Transverse colon (tissue), 4 donors: ENCODE results near the gene KRT37. TPM values are rescaled to one million over a fixed set of nuclear protein-coding genes. Genes with fewer than 3 reads are reported as not detected.
"Not testable (repeated sequence)": the region's sequence is repeated elsewhere in the genome, so short reads cannot be mapped to it uniquely, and the experiment has no call there.

Source experiments
- DNase-seq: peaks from one replicate; pipeline ENCODE4 v3.0.0-alpha.2; 2019
- H3K27ac ChIP-seq, 4 donors: fragments of 200-600 bp; sonication (generic); 2 replicates each; pipeline ENCODE4 v1.5.1; 2016 to 2018; ENCODE audit warnings: inconsistent platforms in 4 of 4
- H3K27me3 ChIP-seq: fragments of 200-600 bp; sonication (generic); 2 replicates; pipeline ENCODE4 v1.5.1; 2017; ENCODE audit warnings: inconsistent platforms
- H3K36me3 ChIP-seq, 4 donors: fragments of 200-600 bp; sonication (generic); 2 replicates each; pipeline ENCODE4 v1.5.1; 2017 to 2019; ENCODE audit warnings: inconsistent platforms in 4 of 4
- H3K4me1 ChIP-seq, 4 donors: fragments of 200-600 bp; sonication (generic); 2 replicates each; pipeline ENCODE4 v1.5.1; 2017 to 2020; ENCODE audit warnings: inconsistent platforms in 4 of 4
- H3K4me3 ChIP-seq, 4 donors: fragments of 200-600 bp; sonication (generic); 1 replicate in 1 of 4; 2 replicates in 3 of 4; pipeline versions ENCODE4 v1.5.1 to v1.6.1; 2017 to 2019; ENCODE audit warnings: inconsistent platforms in 4 of 4
- H3K9me3 ChIP-seq, 2 donors: fragments of 200-600 bp; sonication (generic); 2 replicates each; pipeline ENCODE4 v1.5.1; 2017 to 2019; ENCODE audit warnings: inconsistent platforms in 2 of 2
- EP300 ChIP-seq: sonication (generic); formaldehyde crosslinking; IDR thresholded peaks from one replicate; pipeline ENCODE4 v1.6.1; 2017; ENCODE audit warnings: antibody characterized with exemption, low read depth
- POLR2A ChIP-seq: fragments of 450-650 bp; IDR thresholded peaks from one replicate; pipeline ENCODE4 v1.6.1; 2016; ENCODE audit warnings: antibody characterized with exemption, mild to moderate bottlenecking, moderate library complexity
- POLR2AphosphoS5 ChIP-seq, 3 donors: sonication (generic); formaldehyde crosslinking; IDR thresholded peaks; one replicate each; pipeline ENCODE4 v1.6.1; 2016; ENCODE audit warnings: antibody characterized with exemption in 3 of 3
- WGBS, 2 donors: methylation state at CpG; one replicate each; pipeline ENCODE4 v1.1.5; 2018; ENCODE audit warnings: low coverage in 1 of 2; 5-methylcytosine and 5-hydroxymethylcytosine counted together
- in situ Hi-C, 4 donors: fragments of 200-750 bp; cut with MboI; loops; one replicate each; pipeline versions ENCODE4 v1.15.0 to v1.15.1; 2017; ENCODE audit warnings: low sequenced_read_pairs in 3 of 4, low pct_ligation_motif_present in 1 of 4, low pct_unique_long_range_greater_than_20kb in 1 of 4
- intact Hi-C: fragments of 100-400 bp; cut with DNase I; formaldehyde crosslinking; loops from one replicate; pipeline ENCODE4 v1.15.1; 2023; ENCODE audit warnings: low total_unique reads
- total RNA-seq, 4 donors: library from RNA; depleted of rRNA; stranded (reverse); fragments of >200 nt; gene quantifications; one replicate each; pipeline ENCODE4 v1.1.0, GENCODE V29; 2016
- TF ChIP-seq, protein P1 (sequence below), 5 experiments: fragments of 200-600 bp in 3 of 5; fragments of 450-650 bp in 2 of 5; sonication (generic) in 3 of 5; IDR thresholded peaks; 1 replicate in 2 of 5; 2 replicates in 3 of 5; pipeline ENCODE4 v1.5.1; 2016 to 2017; ENCODE audit warnings: antibody characterized with exemption in 5 of 5, inconsistent platforms in 3 of 5, mild to moderate bottlenecking in 2 of 5, moderate library complexity in 1 of 5

The KRT37 gene
- total RNA-seq, 4 donors from 2014 or later, result not detected

DNA sequence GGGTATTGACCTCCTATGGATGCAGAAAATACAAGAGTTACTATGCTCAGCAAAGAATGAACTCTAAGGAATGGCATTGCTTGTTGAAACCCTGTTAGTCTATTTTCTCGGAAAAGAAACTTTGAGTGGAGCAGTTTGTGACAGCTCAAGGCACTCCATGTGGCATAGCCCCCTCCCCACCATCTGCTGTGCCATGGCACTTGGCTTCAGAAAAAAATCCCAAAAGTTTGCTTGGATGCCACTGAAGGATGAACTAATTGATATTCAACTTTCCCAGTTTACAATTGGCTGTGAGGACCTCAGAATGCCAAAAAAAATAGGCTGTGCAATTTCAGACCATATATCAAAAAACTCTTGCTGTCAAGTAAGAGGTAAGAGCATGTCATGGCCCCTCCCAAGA is 28.8 kb downstream of the KRT37 start:
- TF ChIP-seq EP300 (no peak), POLR2A (no peak), POLR2AphosphoS5 (IDR thresholded peaks at IDR 0.05) (no peak)
- TF ChIP-seq, protein P1, sequence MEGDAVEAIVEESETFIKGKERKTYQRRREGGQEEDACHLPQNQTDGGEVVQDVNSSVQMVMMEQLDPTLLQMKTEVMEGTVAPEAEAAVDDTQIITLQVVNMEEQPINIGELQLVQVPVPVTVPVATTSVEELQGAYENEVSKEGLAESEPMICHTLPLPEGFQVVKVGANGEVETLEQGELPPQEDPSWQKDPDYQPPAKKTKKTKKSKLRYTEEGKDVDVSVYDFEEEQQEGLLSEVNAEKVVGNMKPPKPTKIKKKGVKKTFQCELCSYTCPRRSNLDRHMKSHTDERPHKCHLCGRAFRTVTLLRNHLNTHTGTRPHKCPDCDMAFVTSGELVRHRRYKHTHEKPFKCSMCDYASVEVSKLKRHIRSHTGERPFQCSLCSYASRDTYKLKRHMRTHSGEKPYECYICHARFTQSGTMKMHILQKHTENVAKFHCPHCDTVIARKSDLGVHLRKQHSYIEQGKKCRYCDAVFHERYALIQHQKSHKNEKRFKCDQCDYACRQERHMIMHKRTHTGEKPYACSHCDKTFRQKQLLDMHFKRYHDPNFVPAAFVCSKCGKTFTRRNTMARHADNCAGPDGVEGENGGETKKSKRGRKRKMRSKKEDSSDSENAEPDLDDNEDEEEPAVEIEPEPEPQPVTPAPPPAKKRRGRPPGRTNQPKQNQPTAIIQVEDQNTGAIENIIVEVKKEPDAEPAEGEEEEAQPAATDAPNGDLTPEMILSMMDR (IDR thresholded peaks at IDR 0.05), result no peak
- Histone ChIP-seq H3K27ac (no peak overlapping the region), H3K4me3 (no peak overlapping the region), H3K27me3 (peaks cover 10% of the 10 kb centered on the region), H3K36me3 (no peaks in the 10 kb centered on the region), H3K4me1 (no peaks in the 10 kb centered on the region), H3K9me3 (no peaks in the 10 kb centered on the region)
- no peak for DNase-seq
- 89% methylated on average over 1 of the region's 1 CpG; no CpG with 5 or more reads in 1 of the 2 donors for WGBS, 2 donors
- intact Hi-C loops, result no loop called here
- in situ Hi-C loops, result no loop called here

DNA sequence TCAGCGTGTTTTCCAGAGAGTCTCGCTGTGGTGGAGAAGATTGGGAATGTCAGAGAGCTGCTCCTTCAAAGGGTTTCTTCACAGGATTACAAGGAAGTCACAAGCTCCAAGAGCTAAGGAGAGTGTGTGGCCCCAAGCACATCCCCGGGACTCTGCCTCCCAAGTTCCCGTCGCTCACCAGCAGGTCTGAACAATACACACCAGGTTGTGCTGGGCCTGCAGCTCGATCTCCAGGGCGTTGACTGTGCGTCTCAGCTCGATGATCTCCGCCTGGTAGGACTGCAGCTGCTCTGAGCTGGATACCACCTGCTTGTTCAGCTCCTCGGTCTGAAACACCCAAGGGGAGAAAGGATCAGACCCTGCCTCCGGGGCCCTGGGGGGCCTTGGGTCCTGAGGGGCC is 29.3 kb downstream of the KRT37 start:
- H3K9me3 ChIP-seq, intact Hi-C loops, DNase-seq, H3K4me1 ChIP-seq, H3K36me3 ChIP-seq, in situ Hi-C loops, H3K27ac ChIP-seq, H3K4me3 ChIP-seq: not testable (repeated sequence)
- H3K27me3 ChIP-seq, result peaks cover 15% of the 10 kb centered on the region
- WGBS, 2 donors, result 68% methylated on average over 9 of the region's 12 CpGs; no CpG with 5 or more reads in 1 of the 2 donors

DNA sequence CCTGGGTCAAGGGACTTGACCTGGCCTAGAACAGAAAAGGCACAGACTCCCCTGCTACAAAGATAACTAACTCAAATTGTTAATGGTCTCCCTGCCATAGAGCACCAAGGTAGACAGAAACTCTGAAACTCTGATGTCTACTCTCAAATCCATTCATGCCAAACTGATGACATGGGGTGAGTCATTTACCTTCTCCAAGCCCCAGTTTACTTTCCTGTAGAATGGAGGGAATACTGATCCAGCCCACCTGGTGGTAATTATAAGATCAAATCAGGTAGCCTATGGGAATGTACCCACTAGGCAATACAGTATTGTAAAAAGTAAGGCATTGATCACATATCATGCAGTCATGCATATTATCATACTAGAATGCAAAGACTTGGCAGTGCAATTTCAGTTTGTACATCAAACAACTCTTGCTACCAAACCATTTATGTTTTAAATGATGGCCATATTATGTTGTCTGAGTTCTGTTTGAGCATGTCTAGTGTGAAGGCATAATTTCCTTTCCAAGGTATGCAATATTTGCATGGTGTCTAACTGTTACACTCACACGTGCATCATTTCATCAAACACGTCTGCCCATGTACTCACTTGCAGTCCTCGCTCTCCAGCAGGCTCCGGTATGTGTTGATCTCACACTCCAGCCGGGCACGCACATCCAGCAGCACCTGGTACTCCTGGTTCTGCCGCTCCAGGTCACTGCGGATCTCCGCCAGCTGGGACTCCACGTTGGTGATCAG is 30.0 kb downstream of the KRT37 start:
- H3K9me3 ChIP-seq, result no peaks in the 10 kb centered on the region
- no peak for DNase-seq
- intact Hi-C loops, result no loop called here
- TF ChIP-seq, protein P1 (IDR thresholded peaks at IDR 0.05), result no peak
- TF ChIP-seq POLR2AphosphoS5 (IDR thresholded peaks at IDR 0.05) (no peak), EP300 (no peak), POLR2A (no peak)
- H3K4me1 ChIP-seq, result no peaks in the 10 kb centered on the region
- in situ Hi-C loops, result no loop called here
- 80 to 93% methylated on average over 1 to 10 of the region's 10 CpGs for WGBS, 2 donors
- no peaks in the 10 kb centered on the region for H3K36me3 ChIP-seq
- H3K4me3 ChIP-seq, result no peak overlapping the region
- peaks cover 19% of the 10 kb centered on the region for H3K27me3 ChIP-seq
- no peak overlapping the region for H3K27ac ChIP-seq

GRCh38 chr17:41393826-41394225 is 30.6 kb downstream of the KRT37 start:
- intact Hi-C loops (no loop called here), in situ Hi-C loops (no loop called here)
- no peaks in the 10 kb centered on the region for H3K4me1 ChIP-seq
- TF ChIP-seq POLR2A, result no peak
- 86 to 91% methylated on average over 10 of the region's 10 CpGs for WGBS, 2 donors
- H3K36me3 ChIP-seq, result no peaks in the 10 kb centered on the region
- H3K4me3 ChIP-seq, result no peak overlapping the region
- H3K27me3 ChIP-seq, result peaks cover 19% of the 10 kb centered on the region
- no peak overlapping the region for H3K27ac ChIP-seq
- no peak for DNase-seq
- H3K9me3 ChIP-seq, result no peaks in the 10 kb centered on the region

- no peaks in the 10 kb centered on the region for H3K4me1 ChIP-seq
- peaks cover 19% of the 10 kb centered on the region for H3K27me3 ChIP-seq
- DNase-seq, result no peak
- H3K27ac ChIP-seq, result no peak overlapping the region
- WGBS, 2 donors, result 65 to 76% methylated on average over 3 to 5 of the region's 5 CpGs
- in situ Hi-C loops, result no loop called here
- H3K36me3 ChIP-seq, result no peaks in the 10 kb centered on the region
- intact Hi-C loops, result no loop called here
- no peak overlapping the region for H3K4me3 ChIP-seq
- TF ChIP-seq POLR2A (no peak), EP300 (no peak), POLR2AphosphoS5 (IDR thresholded peaks at IDR 0.05) (no peak)
- TF ChIP-seq, protein P1 (IDR thresholded peaks at IDR 0.05), result no peak
- H3K9me3 ChIP-seq, result no peaks in the 10 kb centered on the region
Measured at GRCh38 chr17:41393294-41393693, 31.1 kb downstream of the KRT37 start.
